Activated B cell treated with CpG ODN at 0.5 μM for 24 hours (primary cell): ENCODE results near the gene FAM221B. TPM values are rescaled to one million over a fixed set of nuclear protein-coding genes. Genes with fewer than 3 reads are reported as not detected.

Source experiments
- ATAC-seq: fragments of 200-7000 bp; cut with Tn5 transposase; one replicate; pipeline ENCODE4 v1.10.0; 2021; ENCODE audit warnings: low read depth, mild to moderate bottlenecking, moderate library complexity
- CTCF ChIA-PET: fragments of 350-600 bp; sonication (Branson Sonifier 250); formaldehyde crosslinking; loops from one replicate; lab custom pipeline; 2021; ENCODE audit warnings: antibody characterized with exemption; lab: Charles Lee
- POLR2A ChIA-PET: fragments of 350-600 bp; sonication (Branson Sonifier 250); formaldehyde crosslinking; loops from one replicate; lab custom pipeline; 2021; ENCODE audit warnings: antibody characterized with exemption; lab: Charles Lee
- DNase-seq: peaks from one replicate; pipeline ENCODE4 v3.0.0; 2022
- H3K27ac Mint-ChIP-seq: one replicate; pipeline ENCODE4 v1.8.0; 2020; ENCODE audit warnings: mixed read lengths
- H3K27me3 Mint-ChIP-seq: one replicate; pipeline ENCODE4 v1.8.0; 2021; ENCODE audit warnings: mixed read lengths
- H3K36me3 Mint-ChIP-seq: one replicate; pipeline ENCODE4 v1.8.0; 2021; ENCODE audit warnings: low read depth, mixed read lengths
- H3K4me1 Mint-ChIP-seq: one replicate; pipeline ENCODE4 v1.8.0; 2021; ENCODE audit warnings: mixed read lengths
- H3K4me3 Mint-ChIP-seq: one replicate; pipeline ENCODE4 v1.8.0; 2020; ENCODE audit warnings: mild to moderate bottlenecking, mixed read lengths
- H3K9me3 Mint-ChIP-seq: one replicate; pipeline ENCODE4 v1.8.0; 2020; ENCODE audit warnings: mixed read lengths
- intact Hi-C: fragments of 100-400 bp; cut with micrococcal nuclease; formaldehyde crosslinking; loops from one replicate; pipeline ENCODE4 v1.15.1; 2024
- total RNA-seq: library from RNA; stranded (reverse); gene quantifications from 2 replicates; pipeline ENCODE4 v1.2.3, GENCODE V29; 2022
- TF ChIP-seq, protein P1 (sequence below): fragments of 200-600 bp; IDR thresholded peaks from one replicate; pipeline ENCODE4 v1.8.0; 2022; ENCODE audit warnings: antibody characterized with exemption, mild to moderate bottlenecking

FAM221B gene
- total RNA-seq, 1 donor from 2014 or later = not detected

- TF ChIP-seq, protein P1, sequence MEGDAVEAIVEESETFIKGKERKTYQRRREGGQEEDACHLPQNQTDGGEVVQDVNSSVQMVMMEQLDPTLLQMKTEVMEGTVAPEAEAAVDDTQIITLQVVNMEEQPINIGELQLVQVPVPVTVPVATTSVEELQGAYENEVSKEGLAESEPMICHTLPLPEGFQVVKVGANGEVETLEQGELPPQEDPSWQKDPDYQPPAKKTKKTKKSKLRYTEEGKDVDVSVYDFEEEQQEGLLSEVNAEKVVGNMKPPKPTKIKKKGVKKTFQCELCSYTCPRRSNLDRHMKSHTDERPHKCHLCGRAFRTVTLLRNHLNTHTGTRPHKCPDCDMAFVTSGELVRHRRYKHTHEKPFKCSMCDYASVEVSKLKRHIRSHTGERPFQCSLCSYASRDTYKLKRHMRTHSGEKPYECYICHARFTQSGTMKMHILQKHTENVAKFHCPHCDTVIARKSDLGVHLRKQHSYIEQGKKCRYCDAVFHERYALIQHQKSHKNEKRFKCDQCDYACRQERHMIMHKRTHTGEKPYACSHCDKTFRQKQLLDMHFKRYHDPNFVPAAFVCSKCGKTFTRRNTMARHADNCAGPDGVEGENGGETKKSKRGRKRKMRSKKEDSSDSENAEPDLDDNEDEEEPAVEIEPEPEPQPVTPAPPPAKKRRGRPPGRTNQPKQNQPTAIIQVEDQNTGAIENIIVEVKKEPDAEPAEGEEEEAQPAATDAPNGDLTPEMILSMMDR = no peak
Measured at GRCh38 chr9:35814106-35814840, 14.3 kb downstream of the FAM221B start.

GRCh38 chr9:35813434-35814105, 15.0 kb downstream of the FAM221B start:
- DNase-seq (no peak), ATAC-seq (no peak)
- intact Hi-C loops = loop anchor here (10.0 kb wide), 2 partner anchors 1199 to 1999 kb away; partner anchors contain the start of genes RPP25L and UBE2R2
- Mint-ChIP-seq H3K9me3 (no peaks in the 10 kb centered on the region), H3K4me1 (peaks cover 36% of the 10 kb centered on the region), H3K27me3 (no peaks in the 10 kb centered on the region), H3K36me3 (peaks cover 12% of the 10 kb centered on the region), H3K27ac (peak overlapping the region; percentile 99), H3K4me3 (peak overlapping the region; percentile 98)
- POLR2A ChIA-PET = interaction anchor here (0.6 to 1.8 kb wide), 11 partner anchors 17 to 734 kb away, joined by 3 to 18 read pairs (median 6); partner anchors contain the start of genes CCDC107, CREB3, FANCG and GBA2
- TF ChIP-seq, protein P1 = no peak
- CTCF ChIA-PET = interaction anchor here (0.9 to 4.1 kb wide), 7 partner anchors 11 to 69 kb away, joined by 3 to 31 read pairs (median 4); no protein-coding TSS in a partner anchor

More at GRCh38 chr9:35814106-35814840, 14.3 kb downstream of the FAM221B start:
- ChIA-PET POLR2A (interaction anchor here (0.6 to 1.9 kb wide), 18 partner anchors 8 to 1766 kb away, joined by 3 to 18 read pairs (median 4); partner anchors contain the start of genes CCDC107, CREB3, FAM221B and FANCG), CTCF (interaction anchor here (0.9 to 4.1 kb wide), 6 partner anchors 10 to 68 kb away, joined by 3 to 31 read pairs (median 6); no protein-coding TSS in a partner anchor)
- Mint-ChIP-seq H3K36me3 (peaks cover 9% of the 10 kb centered on the region), H3K4me3 (peak overlapping the region; percentile 98), H3K4me1 (peaks cover 36% of the 10 kb centered on the region), H3K27me3 (no peaks in the 10 kb centered on the region), H3K27ac (peak overlapping the region; percentile 99), H3K9me3 (no peaks in the 10 kb centered on the region)
- peak; percentile 8 for ATAC-seq
- intact Hi-C loops = loop anchor here (10.0 kb wide), 2 partner anchors 1199 to 1999 kb away; partner anchors contain the start of genes RPP25L and UBE2R2
- DNase-seq = no peak

DNA sequence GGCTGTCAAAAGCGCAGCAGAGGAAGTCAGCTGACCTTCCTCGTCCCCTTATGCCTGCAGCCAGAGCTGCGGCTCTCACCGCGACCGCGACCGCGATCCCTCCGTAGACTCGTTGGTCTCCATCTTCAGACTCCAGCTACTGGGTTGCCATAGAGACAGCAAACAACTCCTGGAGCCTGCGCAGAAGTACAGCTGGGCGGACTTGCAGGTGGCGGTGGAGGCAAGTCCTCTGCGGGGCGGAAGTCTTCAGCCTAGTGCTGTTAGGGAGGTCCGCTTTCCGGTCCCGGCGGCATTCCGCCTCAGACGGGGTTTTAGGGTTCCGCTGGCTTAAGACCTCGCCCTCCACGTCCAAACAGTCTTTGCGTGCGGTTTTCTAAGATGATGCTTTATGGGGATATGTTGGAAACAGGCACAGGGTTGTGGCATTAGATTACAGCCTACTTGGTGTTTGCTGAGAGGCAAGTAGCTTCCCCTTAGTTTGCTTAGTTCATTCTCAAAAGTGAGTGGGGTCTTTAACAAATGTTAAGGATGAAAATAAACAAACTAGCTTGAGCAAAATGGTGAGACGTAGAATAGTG, 16.4 kb downstream of the FAM221B start, which contains the start of gene SPAG8:
TSS of gene SPAG8 (minus strand) at position 238 of the 578 bp plus-strand sequence. CDS start at position 123, 115 bp downstream.
- Mint-ChIP-seq H3K27me3 (no peaks in the 10 kb centered on the region), H3K4me3 (peak within 1 kb of the TSS; percentile 87), H3K36me3 (peaks cover 21% of the 10 kb centered on the region), H3K4me1 (peaks cover 36% of the 10 kb centered on the region), H3K9me3 (no peaks in the 10 kb centered on the region), H3K27ac (peak within 1 kb of the TSS; percentile 92)
- ChIA-PET CTCF (interaction anchor here (0.8 to 4.1 kb wide), 8 partner anchors 12 to 201 kb away, joined by 3 to 31 read pairs (median 4); no protein-coding TSS in a partner anchor), POLR2A (interaction anchor here (0.5 to 2.2 kb wide), 13 partner anchors 14 to 1558 kb away, joined by 3 to 14 read pairs (median 4); partner anchors contain the start of genes CLTA, CREB3, FAM221B and GBA2)
- TF ChIP-seq, protein P1 = no peak
- DNase-seq (peak; percentile 78), ATAC-seq (peak; percentile 49)
- intact Hi-C loops = loop anchor here (1.0 to 10.0 kb wide), 4 partner anchors 22 to 1997 kb away; partner anchors contain the start of genes CREB3, RPP25L, TLN1 and UBE2R2

DNA sequence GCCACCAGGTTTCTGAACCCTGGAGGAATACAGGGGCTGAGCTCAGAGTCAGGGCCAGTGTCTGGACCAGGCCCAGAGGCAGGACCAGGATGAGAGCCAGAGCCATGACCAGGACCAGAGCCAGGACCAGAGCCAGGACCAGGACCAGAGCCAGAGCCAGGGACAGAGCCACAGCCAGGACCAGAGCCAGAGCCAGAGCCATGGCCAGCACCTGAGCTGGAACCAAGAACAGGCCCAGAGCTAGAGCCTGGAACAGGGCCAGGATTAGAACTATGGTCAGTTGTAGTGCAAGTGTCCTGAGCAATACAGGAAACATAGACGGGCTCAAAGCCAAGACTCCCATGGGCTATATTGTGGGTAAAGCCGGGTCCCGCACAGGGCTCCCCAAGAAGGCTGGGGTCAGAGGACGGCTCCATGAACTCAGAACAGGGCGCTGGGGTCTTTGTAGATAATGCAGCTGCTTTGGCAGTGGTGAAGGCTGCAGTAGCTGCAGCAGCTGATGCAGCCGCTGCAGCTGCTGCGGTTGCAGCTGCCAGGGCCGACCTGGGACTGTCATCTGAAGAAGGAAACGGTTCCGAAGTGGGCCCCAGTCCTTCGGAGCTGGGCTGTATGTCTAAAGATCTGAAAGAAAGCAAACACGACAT, 17.0 kb downstream of the FAM221B start:
- peak overlapping the region; percentile 92 for H3K27ac Mint-ChIP-seq
- H3K36me3 Mint-ChIP-seq = peaks cover 25% of the 10 kb centered on the region
- ChIA-PET CTCF (interaction anchor here (0.9 to 4.1 kb wide), 6 partner anchors 15 to 200 kb away, joined by 3 to 31 read pairs (median 6); no protein-coding TSS in a partner anchor), POLR2A (interaction anchor here (0.5 to 2.2 kb wide), 13 partner anchors 15 to 1989 kb away, joined by 3 to 14 read pairs (median 4); partner anchors contain the start of genes CLTA, CREB3, FAM221B and GBA2)
- H3K4me1 Mint-ChIP-seq = peaks cover 40% of the 10 kb centered on the region
- ATAC-seq (no peak), DNase-seq (no peak)
- no peaks in the 10 kb centered on the region for H3K9me3 Mint-ChIP-seq
- intact Hi-C loops = loop anchor here (1.0 to 10.0 kb wide), 4 partner anchors 21 to 1997 kb away; partner anchors contain the start of genes CREB3, RPP25L, TLN1 and UBE2R2
- TF ChIP-seq, protein P1 = no peak
- peak overlapping the region; percentile 87 for H3K4me3 Mint-ChIP-seq
- no peaks in the 10 kb centered on the region for H3K27me3 Mint-ChIP-seq
